ENCODE data around the gene NUDCD3. TPM values are rescaled to one million over a fixed set of nuclear protein-coding genes. Genes with fewer than 3 reads are reported as not detected.

NUDCD3 gene
- total RNA-seq, 1 donor from 2014 or later, result 107 TPM

DNA sequence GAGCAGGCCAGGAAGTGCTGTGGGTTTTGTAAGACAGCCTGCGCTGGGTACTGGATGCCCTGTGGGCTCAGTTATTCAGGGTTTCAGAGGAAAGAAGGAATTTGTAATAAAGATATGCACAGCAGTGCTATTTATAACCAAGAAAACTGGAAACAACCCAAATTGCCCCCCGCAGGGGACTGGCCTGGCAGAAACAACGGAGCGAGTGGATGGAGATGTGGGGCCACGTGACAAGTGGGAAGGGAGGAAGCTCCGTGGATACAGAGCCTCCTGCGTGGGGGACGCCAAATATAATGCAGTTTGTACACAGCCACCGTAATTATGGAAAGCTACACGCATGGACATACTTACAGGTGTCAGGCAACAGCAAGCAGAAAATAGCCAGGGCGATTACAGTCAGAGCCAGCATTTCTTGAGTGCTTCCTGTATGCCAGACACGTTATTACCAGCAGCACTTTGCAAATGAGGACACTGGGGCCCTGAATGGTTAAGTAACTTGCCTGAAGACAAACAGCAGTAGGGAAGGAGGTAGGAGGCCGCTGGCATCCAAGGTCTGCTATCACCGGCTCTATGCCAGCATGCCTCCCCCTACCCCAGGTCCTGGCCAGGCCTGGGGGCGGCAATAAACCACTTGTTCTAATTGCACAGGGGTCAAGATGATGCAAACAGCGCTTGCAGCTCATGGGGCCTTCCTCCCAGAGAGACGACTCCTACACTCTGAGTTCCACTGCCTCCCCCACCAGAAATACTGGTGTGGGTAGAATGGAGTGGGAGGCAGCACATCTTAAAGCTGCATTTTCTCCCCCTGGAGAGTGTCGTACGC lies 156.3 kb downstream of the NUDCD3 start:
- H3K27ac ChIP-seq (replicated peaks), result peak overlapping the region; percentile 81
- TF ChIP-seq CTCF (IDR thresholded peaks at IDR 0.05; ENCODE audit: borderline replicate concordance), result no peak
- H3K36me3 ChIP-seq, result no peaks in the 10 kb centered on the region
- no peaks in the 10 kb centered on the region for H3K27me3 ChIP-seq (ENCODE audit: low read depth)
- peaks cover 23% of the 10 kb centered on the region for H3K9me3 ChIP-seq (replicated peaks)
- DNase-seq, result no peak
- intact Hi-C loops (cut with micrococcal nuclease), result no loop called here
- peak overlapping the region; percentile 6 for H3K4me3 ChIP-seq
- peaks cover 38% of the 10 kb centered on the region for H3K4me1 ChIP-seq

DNA sequence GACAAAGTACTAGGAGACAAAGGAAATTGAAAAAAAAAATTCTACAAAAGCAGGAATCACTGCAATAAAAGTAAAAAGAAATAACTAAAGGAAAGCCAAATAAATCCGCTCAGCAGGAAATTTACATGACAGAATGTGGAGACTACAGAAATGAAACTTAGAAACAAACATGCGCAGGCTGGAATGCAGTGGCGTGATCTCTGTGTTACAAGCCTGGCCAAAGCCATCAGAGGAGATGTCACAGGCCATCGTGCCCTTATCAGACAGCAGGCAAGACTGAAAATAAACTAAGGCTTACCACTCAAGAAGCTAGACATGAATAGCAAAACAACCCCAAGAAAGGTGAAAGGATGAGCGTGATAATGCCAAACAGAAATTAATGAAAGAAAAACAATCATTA lies 158.8 kb downstream of the NUDCD3 start:
- Histone ChIP-seq H3K27me3 (ENCODE audit: low read depth) (peaks cover 4% of the 10 kb centered on the region), H3K27ac (replicated peaks) (peak overlapping the region; percentile 81), H3K4me3 (no peak overlapping the region), H3K4me1 (peaks cover 38% of the 10 kb centered on the region), H3K9me3 (replicated peaks) (peaks cover 4% of the 10 kb centered on the region), H3K36me3 (no peaks in the 10 kb centered on the region)
- intact Hi-C loops (cut with micrococcal nuclease), result no loop called here
- no peak for TF ChIP-seq CTCF (IDR thresholded peaks at IDR 0.05; ENCODE audit: borderline replicate concordance)
- DNase-seq, result no peak

- no peaks in the 10 kb centered on the region for H3K9me3 ChIP-seq (replicated peaks)
- H3K4me1 ChIP-seq, result peaks cover 41% of the 10 kb centered on the region
- H3K27me3 ChIP-seq (ENCODE audit: low read depth), result peaks cover 14% of the 10 kb centered on the region
- DNase-seq, result no peak
- intact Hi-C loops (cut with micrococcal nuclease), result no loop called here
- TF ChIP-seq CTCF (IDR thresholded peaks at IDR 0.05; ENCODE audit: borderline replicate concordance), result no peak
- H3K4me3 ChIP-seq, result no peak overlapping the region
- peak overlapping the region; percentile 81 for H3K27ac ChIP-seq (replicated peaks)
- H3K36me3 ChIP-seq, result no peaks in the 10 kb centered on the region
These were observed 160.1 kb downstream of the NUDCD3 start for GRCh38 chr7:44330331-44330730.

GRCh38 chr7:44329888-44330287 lies 160.6 kb downstream of the NUDCD3 start:
- no peak for TF ChIP-seq CTCF (IDR thresholded peaks at IDR 0.05; ENCODE audit: borderline replicate concordance)
- no peaks in the 10 kb centered on the region for H3K36me3 ChIP-seq
- H3K9me3 ChIP-seq (replicated peaks), result no peaks in the 10 kb centered on the region
- H3K27ac ChIP-seq (replicated peaks), result peak overlapping the region; percentile 81
- H3K4me1 ChIP-seq, result peaks cover 39% of the 10 kb centered on the region
- no peak for DNase-seq
- H3K27me3 ChIP-seq (ENCODE audit: low read depth), result peaks cover 14% of the 10 kb centered on the region
- no peak overlapping the region for H3K4me3 ChIP-seq
- intact Hi-C loops (cut with micrococcal nuclease), result no loop called here

Other genes with a start within 250 kb of the NUDCD3 start
- gene CAMK2B, start 165.1 kb downstream of the NUDCD3 start, total RNA-seq, result 98.0 TPM
- gene NPC1L1, start 50.7 kb upstream of the NUDCD3 start, total RNA-seq, result 0.19 TPM
- 27.1 TPM for gene DDX56, start 83.2 kb upstream of the NUDCD3 start, total RNA-seq
- gene TMED4, start 91.6 kb upstream of the NUDCD3 start, total RNA-seq, result 61.9 TPM
- 677 TPM for gene OGDH, start 116.0 kb upstream of the NUDCD3 start, total RNA-seq

All from left ventricle myocardium inferior (tissue), 1 donor.